GM12878 (cell line): ENCODE measurements around the gene SHROOM3.

ENCODE experiments used
- HDAC6 ChIP-seq: fragments of 200-600 bp; sonication (generic); IDR thresholded peaks from one replicate; pipeline ENCODE4 v1.8.0; 2017; ENCODE audit warnings: antibody characterized with exemption; ENCODE audit not compliant: unreplicated experiment
- POLR2A ChIP-seq: IDR thresholded peaks from 2 replicates; pipeline ENCODE4 v1.6.1; 2011; ENCODE audit warnings: low read depth, mild to moderate bottlenecking, low read length
- TF ChIP-seq, protein P1 (sequence below), 3 experiments: IDR thresholded peaks in 2 of 3; conservative IDR thresholded peaks in 1 of 3; 2 replicates each; pipeline ENCODE4 v1.5.1; 2011; ENCODE audit warnings: low read depth in 3 of 3, low read length in 3 of 3, mild to moderate bottlenecking in 3 of 3, control low read depth in 2 of 3, moderate library complexity in 2 of 3, inconsistent platforms in 1 of 3, mixed read lengths in 1 of 3; ENCODE audit not compliant: control insufficient read depth in 2 of 3, insufficient read depth in 1 of 3; ENCODE audit errors: extremely low read depth in 1 of 3

DNA sequence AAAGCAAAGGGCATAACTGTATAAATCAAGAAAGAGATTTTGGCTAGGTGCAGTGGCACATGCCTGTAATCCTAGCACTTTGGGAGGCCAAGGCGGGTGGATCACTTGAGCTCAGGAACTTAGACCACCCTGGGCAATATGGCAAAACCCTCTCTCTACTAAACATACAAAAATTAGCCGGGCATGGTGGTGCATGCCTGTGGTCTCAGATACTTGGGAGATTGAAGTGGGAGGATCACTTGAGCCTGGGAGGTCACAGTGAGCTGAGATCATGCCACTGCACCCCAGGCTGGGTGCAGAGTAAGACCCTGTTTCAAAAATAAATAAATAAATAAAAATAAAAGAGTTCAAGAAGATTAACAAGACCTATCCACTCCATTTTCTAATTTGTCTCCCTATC lies 235.6 kb downstream of the SHROOM3 start:
- TF ChIP-seq, protein P1, sequence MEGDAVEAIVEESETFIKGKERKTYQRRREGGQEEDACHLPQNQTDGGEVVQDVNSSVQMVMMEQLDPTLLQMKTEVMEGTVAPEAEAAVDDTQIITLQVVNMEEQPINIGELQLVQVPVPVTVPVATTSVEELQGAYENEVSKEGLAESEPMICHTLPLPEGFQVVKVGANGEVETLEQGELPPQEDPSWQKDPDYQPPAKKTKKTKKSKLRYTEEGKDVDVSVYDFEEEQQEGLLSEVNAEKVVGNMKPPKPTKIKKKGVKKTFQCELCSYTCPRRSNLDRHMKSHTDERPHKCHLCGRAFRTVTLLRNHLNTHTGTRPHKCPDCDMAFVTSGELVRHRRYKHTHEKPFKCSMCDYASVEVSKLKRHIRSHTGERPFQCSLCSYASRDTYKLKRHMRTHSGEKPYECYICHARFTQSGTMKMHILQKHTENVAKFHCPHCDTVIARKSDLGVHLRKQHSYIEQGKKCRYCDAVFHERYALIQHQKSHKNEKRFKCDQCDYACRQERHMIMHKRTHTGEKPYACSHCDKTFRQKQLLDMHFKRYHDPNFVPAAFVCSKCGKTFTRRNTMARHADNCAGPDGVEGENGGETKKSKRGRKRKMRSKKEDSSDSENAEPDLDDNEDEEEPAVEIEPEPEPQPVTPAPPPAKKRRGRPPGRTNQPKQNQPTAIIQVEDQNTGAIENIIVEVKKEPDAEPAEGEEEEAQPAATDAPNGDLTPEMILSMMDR (IDR thresholded peaks at IDR 0.05 in 2 of 3, conservative IDR thresholded peaks at IDR 0.05 in 1 of 3; ENCODE audit: control insufficient read depth in 2 of 3, extremely low read depth in 1 of 3, insufficient read depth in 1 of 3, low read depth in 3 of 3, low read length in 3 of 3) = no peak
- TF ChIP-seq HDAC6 (no peak), POLR2A (no peak)
